ENCODE results near the gene EDARADD. TPM values are rescaled to one million over a fixed set of nuclear protein-coding genes. Genes with fewer than 3 reads are reported as not detected.

Gene EDARADD
- total RNA-seq, 1 experiment from 2014 or later, result 0.30 TPM

DNA sequence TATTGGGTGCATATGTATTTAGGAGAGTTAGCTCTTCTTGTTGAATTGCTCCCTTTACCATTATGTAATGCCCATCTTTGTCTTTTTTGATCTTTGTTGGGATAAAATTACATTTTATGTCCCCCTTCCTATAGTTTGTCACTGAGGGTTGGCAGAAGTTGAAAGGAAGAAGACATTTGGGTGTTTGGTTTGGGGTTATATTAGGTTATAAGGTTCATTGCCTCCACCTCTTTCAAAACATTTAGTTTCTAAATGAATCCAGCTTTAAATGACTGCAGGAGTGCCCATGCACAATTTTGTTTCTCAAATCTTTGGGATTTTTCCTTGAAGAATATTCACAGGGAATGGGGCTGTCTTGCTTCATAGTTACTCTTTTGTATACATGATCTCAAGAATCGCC is 115.1 kb downstream of the EDARADD start:
- no peak for DNase-seq (ENCODE audit: low read depth, low spot score)
- RAD21 ChIA-PET (ENCODE audit: low non-redundant PET in 1 of 2, low total read pairs in 2 of 2, uncharacterized antibody in 2 of 2, unreplicated experiment in 2 of 2), result no interaction called here
- Histone ChIP-seq H3K27ac (ENCODE audit: low read depth, low read length) (no peak overlapping the region), H3K79me2 (ENCODE audit: insufficient read depth, low read length) (no peaks in the 10 kb centered on the region), H2AFZ (ENCODE audit: low read depth, low read length, poor library complexity, severe bottlenecking) (no peak overlapping the region), H3K9me2 (ENCODE audit: insufficient read depth) (no peaks in the 10 kb centered on the region), H3K27me3 (ENCODE audit: insufficient read depth, low read length) (no peaks in the 10 kb centered on the region), H3K9me3 (ENCODE audit: control insufficient read depth in 1 of 2, insufficient read depth in 1 of 2, low read depth in 1 of 2, low read length in 2 of 2) (no peaks in the 10 kb centered on the region), H3K4me1 (ENCODE audit: control insufficient read depth in 1 of 2, insufficient read depth in 2 of 2, low read length in 2 of 2) (peaks cover 0 to under 1% of the 10 kb centered on the region in 2 experiments; a peak in 1 of 4 replicates), H3K4me3 (replicated peaks in 1 of 2; ENCODE audit: low read depth in 1 of 2, low read length in 2 of 2) (no peak overlapping the region), H3K4me2 (ENCODE audit: low read length) (no peak overlapping the region), H3K9ac (ENCODE audit: low read length) (no peak overlapping the region), H4K20me1 (ENCODE audit: insufficient read depth) (no peaks in the 10 kb centered on the region), H3K36me3 (ENCODE audit: control insufficient read depth in 1 of 2, insufficient read depth in 2 of 2, low read length in 2 of 2) (no peaks in the 10 kb centered on the region)
- no peak for TF ChIP-seq JUND (IDR thresholded peaks at IDR 0.05)
- TF ChIP-seq TCF7L2 (IDR thresholded peaks at IDR 0.05; ENCODE audit: borderline replicate concordance, extremely low read depth, insufficient read depth, insufficient read length), result no peak
- TF ChIP-seq RAD21 (IDR thresholded peaks at IDR 0.05; ENCODE audit: low read depth), result no peak
- no peak for TF ChIP-seq CEBPB (IDR thresholded peaks at IDR 0.05; ENCODE audit: low read depth)
- TF ChIP-seq, protein P1, sequence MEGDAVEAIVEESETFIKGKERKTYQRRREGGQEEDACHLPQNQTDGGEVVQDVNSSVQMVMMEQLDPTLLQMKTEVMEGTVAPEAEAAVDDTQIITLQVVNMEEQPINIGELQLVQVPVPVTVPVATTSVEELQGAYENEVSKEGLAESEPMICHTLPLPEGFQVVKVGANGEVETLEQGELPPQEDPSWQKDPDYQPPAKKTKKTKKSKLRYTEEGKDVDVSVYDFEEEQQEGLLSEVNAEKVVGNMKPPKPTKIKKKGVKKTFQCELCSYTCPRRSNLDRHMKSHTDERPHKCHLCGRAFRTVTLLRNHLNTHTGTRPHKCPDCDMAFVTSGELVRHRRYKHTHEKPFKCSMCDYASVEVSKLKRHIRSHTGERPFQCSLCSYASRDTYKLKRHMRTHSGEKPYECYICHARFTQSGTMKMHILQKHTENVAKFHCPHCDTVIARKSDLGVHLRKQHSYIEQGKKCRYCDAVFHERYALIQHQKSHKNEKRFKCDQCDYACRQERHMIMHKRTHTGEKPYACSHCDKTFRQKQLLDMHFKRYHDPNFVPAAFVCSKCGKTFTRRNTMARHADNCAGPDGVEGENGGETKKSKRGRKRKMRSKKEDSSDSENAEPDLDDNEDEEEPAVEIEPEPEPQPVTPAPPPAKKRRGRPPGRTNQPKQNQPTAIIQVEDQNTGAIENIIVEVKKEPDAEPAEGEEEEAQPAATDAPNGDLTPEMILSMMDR (IDR thresholded peaks at IDR 0.05 in 2 of 3, conservative IDR thresholded peaks at IDR 0.05 in 1 of 3; ENCODE audit: borderline replicate concordance in 1 of 3, insufficient read depth in 1 of 3, low read depth in 2 of 3, low read length in 2 of 3), result no peak
- TF ChIP-seq SIN3A (IDR thresholded peaks at IDR 0.05; ENCODE audit: low read depth), result no peak
- TF ChIP-seq ZFX (IDR thresholded peaks at IDR 0.05), result no peak
- TF ChIP-seq, protein P2, sequence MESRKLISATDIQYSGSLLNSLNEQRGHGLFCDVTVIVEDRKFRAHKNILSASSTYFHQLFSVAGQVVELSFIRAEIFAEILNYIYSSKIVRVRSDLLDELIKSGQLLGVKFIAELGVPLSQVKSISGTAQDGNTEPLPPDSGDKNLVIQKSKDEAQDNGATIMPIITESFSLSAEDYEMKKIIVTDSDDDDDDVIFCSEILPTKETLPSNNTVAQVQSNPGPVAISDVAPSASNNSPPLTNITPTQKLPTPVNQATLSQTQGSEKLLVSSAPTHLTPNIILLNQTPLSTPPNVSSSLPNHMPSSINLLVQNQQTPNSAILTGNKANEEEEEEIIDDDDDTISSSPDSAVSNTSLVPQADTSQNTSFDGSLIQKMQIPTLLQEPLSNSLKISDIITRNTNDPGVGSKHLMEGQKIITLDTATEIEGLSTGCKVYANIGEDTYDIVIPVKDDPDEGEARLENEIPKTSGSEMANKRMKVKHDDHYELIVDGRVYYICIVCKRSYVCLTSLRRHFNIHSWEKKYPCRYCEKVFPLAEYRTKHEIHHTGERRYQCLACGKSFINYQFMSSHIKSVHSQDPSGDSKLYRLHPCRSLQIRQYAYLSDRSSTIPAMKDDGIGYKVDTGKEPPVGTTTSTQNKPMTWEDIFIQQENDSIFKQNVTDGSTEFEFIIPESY (IDR thresholded peaks at IDR 0.05; ENCODE audit: extremely low read depth, insufficient replicate concordance, low read length), result no peak
- TF ChIP-seq, protein P3, sequence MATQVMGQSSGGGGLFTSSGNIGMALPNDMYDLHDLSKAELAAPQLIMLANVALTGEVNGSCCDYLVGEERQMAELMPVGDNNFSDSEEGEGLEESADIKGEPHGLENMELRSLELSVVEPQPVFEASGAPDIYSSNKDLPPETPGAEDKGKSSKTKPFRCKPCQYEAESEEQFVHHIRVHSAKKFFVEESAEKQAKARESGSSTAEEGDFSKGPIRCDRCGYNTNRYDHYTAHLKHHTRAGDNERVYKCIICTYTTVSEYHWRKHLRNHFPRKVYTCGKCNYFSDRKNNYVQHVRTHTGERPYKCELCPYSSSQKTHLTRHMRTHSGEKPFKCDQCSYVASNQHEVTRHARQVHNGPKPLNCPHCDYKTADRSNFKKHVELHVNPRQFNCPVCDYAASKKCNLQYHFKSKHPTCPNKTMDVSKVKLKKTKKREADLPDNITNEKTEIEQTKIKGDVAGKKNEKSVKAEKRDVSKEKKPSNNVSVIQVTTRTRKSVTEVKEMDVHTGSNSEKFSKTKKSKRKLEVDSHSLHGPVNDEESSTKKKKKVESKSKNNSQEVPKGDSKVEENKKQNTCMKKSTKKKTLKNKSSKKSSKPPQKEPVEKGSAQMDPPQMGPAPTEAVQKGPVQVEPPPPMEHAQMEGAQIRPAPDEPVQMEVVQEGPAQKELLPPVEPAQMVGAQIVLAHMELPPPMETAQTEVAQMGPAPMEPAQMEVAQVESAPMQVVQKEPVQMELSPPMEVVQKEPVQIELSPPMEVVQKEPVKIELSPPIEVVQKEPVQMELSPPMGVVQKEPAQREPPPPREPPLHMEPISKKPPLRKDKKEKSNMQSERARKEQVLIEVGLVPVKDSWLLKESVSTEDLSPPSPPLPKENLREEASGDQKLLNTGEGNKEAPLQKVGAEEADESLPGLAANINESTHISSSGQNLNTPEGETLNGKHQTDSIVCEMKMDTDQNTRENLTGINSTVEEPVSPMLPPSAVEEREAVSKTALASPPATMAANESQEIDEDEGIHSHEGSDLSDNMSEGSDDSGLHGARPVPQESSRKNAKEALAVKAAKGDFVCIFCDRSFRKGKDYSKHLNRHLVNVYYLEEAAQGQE (IDR thresholded peaks at IDR 0.05; ENCODE audit: low read depth), result no peak
- TF ChIP-seq, protein P4, sequence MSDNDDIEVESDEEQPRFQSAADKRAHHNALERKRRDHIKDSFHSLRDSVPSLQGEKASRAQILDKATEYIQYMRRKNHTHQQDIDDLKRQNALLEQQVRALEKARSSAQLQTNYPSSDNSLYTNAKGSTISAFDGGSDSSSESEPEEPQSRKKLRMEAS (IDR thresholded peaks at IDR 0.05), result no peak
- TF ChIP-seq CBX3 (IDR thresholded peaks at IDR 0.05; ENCODE audit: low read depth), result no peak
- POLR2A ChIA-PET, result no interaction called here
- CTCF ChIA-PET, result no interaction called here
- intact Hi-C loops (cut with micrococcal nuclease), result no loop called here
- no TSS peak for BruUV-seq (replicated peaks)
- no peak for ATAC-seq

Data from HCT116 (cell line).